OCI-LY1 (cell line): Measurements from ENCODE around the gene SPIRE2.

Source experiments
- H2AFZ ChIP-seq: fragments of 200-600 bp; sonication (generic), shearing (Covaris generic); 2 replicates; pipeline ENCODE4 v1.6.0; 2014; ENCODE audit warnings: antibody characterized with exemption, mild to moderate bottlenecking, low read length
- H3F3A ChIP-seq: fragments of 200-600 bp; sonication (generic), shearing (Covaris generic); 2 replicates; pipeline ENCODE4 v1.6.0; 2014; ENCODE audit warnings: mild to moderate bottlenecking, antibody characterized with exemption, low read length, moderate library complexity; ENCODE audit not compliant: insufficient read depth
- H3K27ac ChIP-seq: fragments of 200-600 bp; sonication (generic); 2 replicates; pipeline ENCODE4 v1.5.1; 2014; ENCODE audit warnings: low read length, mixed run types, mild to moderate bottlenecking, low read depth; ENCODE audit not compliant: poor library complexity, severe bottlenecking
- H3K27me3 ChIP-seq: fragments of 200-600 bp; sonication (generic); 2 replicates; pipeline ENCODE4 v1.6.0; 2014; ENCODE audit warnings: antibody characterized with exemption, mild to moderate bottlenecking, low read length, moderate library complexity; ENCODE audit not compliant: insufficient read depth
- H3K36me3 ChIP-seq: fragments of 200-600 bp; sonication (generic); 2 replicates; pipeline ENCODE4 v1.6.1; 2014; ENCODE audit warnings: mild to moderate bottlenecking, antibody characterized with exemption, low read length, moderate library complexity, mixed read lengths; ENCODE audit not compliant: insufficient read depth
- H3K4me1 ChIP-seq: fragments of 200-600 bp; sonication (generic); 2 replicates; pipeline ENCODE4 v1.5.1; 2014; ENCODE audit warnings: mild to moderate bottlenecking, low read length, moderate library complexity; ENCODE audit not compliant: insufficient read depth, severe bottlenecking
- H3K4me2 ChIP-seq: fragments of 200-600 bp; sonication (generic), shearing (Covaris generic); 2 replicates; pipeline ENCODE4 v1.6.1; 2014; ENCODE audit warnings: low read length
- H3K4me3 ChIP-seq: fragments of 200-600 bp; sonication (generic); 2 replicates; pipeline ENCODE4 v1.5.1; 2014; ENCODE audit warnings: low read length, low read depth, mild to moderate bottlenecking, mixed read lengths; ENCODE audit not compliant: poor library complexity, severe bottlenecking
- H3K79me2 ChIP-seq: fragments of 200-600 bp; shearing (Covaris generic); 2 replicates; pipeline ENCODE4 v1.6.1; 2016; ENCODE audit warnings: mixed run types, low read length, mixed read lengths; ENCODE audit not compliant: insufficient read depth
- H3K9ac ChIP-seq: fragments of 200-600 bp; sonication (generic), shearing (Covaris generic); 2 replicates; pipeline ENCODE4 v1.6.1; 2014; ENCODE audit warnings: mild to moderate bottlenecking, low read length, mixed read lengths
- H3K9me2 ChIP-seq: fragments of 200-600 bp; sonication (generic), shearing (Covaris generic); 2 replicates; pipeline ENCODE4 v1.6.1; 2014; ENCODE audit warnings: low read depth, mild to moderate bottlenecking, low read length, mixed read lengths
- H3K9me3 ChIP-seq: fragments of 200-600 bp; shearing (Covaris generic); 2 replicates; pipeline ENCODE4 v1.6.1; 2014; ENCODE audit warnings: low read length, mixed read lengths
- H4K20me1 ChIP-seq: fragments of 200-600 bp; sonication (generic), shearing (Covaris generic); 2 replicates; pipeline ENCODE4 v1.6.0; 2016; ENCODE audit warnings: mild to moderate bottlenecking, low read length; ENCODE audit not compliant: insufficient read depth
- EZH2 ChIP-seq: fragments of 200-600 bp; sonication (generic), shearing (Covaris generic); IDR thresholded peaks from 2 replicates; pipeline ENCODE4 v1.8.0; 2017; ENCODE audit warnings: borderline replicate concordance, mixed run types, mild to moderate bottlenecking, antibody characterized with exemption, low read length, moderate library complexity, mixed read lengths
- TF ChIP-seq, protein P1 (sequence below): fragments of 200-600 bp; sonication (generic), shearing (Covaris generic); IDR thresholded peaks from 2 replicates; pipeline ENCODE4 v1.5.1; 2017; ENCODE audit warnings: mild to moderate bottlenecking, antibody characterized with exemption, low read length, moderate library complexity, mixed read lengths

Gene SPIRE2

DNA sequence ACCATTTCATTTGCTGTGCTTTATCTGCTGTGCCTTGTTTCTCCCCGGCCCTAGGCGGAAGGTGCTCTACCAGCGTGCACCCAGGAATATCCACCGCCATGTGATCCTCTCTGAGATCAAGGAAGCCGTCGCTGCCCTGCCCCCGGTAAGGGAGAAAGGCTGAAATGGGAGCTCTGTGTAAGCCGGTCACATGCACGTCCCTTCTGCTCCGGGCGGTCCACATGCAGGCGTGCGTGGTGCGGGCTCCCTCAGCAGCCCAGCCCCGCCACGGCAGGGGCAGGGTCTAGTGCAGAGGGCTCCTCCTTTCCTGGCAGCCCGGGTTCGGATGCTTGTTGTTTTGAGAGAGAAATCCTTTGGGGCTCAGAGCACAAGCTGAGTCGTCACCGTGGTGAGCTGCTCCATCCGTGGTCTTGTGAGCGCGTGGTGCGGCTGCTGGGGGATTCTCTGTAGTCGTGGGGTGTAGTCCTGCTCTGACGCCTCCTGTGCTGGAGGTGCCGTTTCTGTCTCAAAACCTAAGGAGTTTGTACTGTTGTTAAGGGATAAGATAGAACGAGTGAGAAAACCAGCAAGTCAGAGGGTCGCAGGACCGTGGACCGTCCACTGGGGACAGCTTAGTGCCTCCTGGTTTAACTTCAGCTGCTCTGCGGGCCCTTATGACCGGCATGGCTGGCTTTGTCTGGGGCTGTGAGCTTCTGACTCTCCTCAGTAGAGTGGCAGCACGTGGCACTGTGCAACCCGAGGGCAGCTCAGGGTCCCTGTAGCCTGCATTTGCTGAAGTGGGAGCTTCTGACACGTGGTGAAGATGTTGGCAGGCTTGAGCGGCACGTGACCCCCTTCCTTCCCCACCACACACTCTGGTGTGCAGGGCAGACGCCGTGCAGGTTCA lies 78.1 kb downstream of the SPIRE2 start:
- Histone ChIP-seq H3K9me3 (no peaks in the 10 kb centered on the region), H3K36me3 (peaks cover 76% of the 10 kb centered on the region), H3K27ac (no peak overlapping the region), H3K9me2 (no peaks in the 10 kb centered on the region), H3K79me2 (no peaks in the 10 kb centered on the region), H3K4me2 (no peak overlapping the region), H3F3A (no peaks in the 10 kb centered on the region), H2AFZ (no peak overlapping the region), H4K20me1 (no peaks in the 10 kb centered on the region), H3K9ac (no peak overlapping the region), H3K27me3 (no peaks in the 10 kb centered on the region), H3K4me1 (peaks cover 17% of the 10 kb centered on the region), H3K4me3 (no peak overlapping the region)
- TF ChIP-seq EZH2 = no peak
- TF ChIP-seq, protein P1, sequence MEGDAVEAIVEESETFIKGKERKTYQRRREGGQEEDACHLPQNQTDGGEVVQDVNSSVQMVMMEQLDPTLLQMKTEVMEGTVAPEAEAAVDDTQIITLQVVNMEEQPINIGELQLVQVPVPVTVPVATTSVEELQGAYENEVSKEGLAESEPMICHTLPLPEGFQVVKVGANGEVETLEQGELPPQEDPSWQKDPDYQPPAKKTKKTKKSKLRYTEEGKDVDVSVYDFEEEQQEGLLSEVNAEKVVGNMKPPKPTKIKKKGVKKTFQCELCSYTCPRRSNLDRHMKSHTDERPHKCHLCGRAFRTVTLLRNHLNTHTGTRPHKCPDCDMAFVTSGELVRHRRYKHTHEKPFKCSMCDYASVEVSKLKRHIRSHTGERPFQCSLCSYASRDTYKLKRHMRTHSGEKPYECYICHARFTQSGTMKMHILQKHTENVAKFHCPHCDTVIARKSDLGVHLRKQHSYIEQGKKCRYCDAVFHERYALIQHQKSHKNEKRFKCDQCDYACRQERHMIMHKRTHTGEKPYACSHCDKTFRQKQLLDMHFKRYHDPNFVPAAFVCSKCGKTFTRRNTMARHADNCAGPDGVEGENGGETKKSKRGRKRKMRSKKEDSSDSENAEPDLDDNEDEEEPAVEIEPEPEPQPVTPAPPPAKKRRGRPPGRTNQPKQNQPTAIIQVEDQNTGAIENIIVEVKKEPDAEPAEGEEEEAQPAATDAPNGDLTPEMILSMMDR = no peak

DNA sequence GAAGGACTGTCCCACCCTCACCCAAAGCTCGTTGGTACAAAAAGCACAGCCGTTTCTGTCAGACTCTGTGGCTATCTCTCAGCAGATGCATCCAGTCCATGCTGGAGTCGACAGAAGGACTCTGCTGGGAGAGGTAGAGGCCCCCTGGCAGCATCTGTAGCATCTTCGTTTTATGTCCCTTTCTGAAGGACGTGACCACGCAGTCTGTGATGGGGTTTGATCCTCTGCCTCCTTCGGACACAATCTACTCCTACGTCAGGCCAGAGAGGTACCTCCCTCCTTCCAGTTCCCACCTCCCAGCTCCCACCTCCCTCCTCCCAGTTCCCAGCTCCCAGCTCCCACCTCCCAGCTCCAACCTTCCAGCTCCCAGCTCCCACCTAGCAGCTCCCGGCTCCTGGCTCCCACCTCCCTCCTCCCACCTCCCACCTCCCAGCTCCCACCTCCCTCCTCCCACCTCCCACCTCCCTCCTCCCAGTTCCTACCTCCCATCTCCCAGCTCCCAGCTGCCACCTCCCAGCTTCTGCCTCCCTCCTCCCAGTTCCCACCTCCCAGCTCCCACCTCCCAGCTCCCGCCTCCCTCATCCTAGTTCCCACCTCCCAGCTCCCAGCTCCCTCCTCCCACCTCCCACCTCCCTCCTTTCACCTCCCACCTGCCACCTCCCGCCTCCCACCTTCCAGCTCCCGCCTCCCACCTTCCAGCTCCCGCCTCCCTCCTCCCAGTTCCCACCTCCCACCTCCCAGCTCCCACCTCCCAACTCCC lies 79.0 kb downstream of the SPIRE2 start:
- no peaks in the 10 kb centered on the region for H3K9me2 ChIP-seq
- H3K9me3 ChIP-seq = no peaks in the 10 kb centered on the region
- H3K36me3 ChIP-seq = peaks cover 80% of the 10 kb centered on the region
- no peak overlapping the region for H2AFZ ChIP-seq
- H3K79me2 ChIP-seq = no peaks in the 10 kb centered on the region
- H3K27ac ChIP-seq = no peak overlapping the region
- H3F3A ChIP-seq = no peaks in the 10 kb centered on the region
- H3K9ac ChIP-seq = no peak overlapping the region
- no peak for TF ChIP-seq EZH2
- TF ChIP-seq, protein P1 = no peak
- no peaks in the 10 kb centered on the region for H4K20me1 ChIP-seq
- no peak overlapping the region for H3K4me2 ChIP-seq
- H3K4me3 ChIP-seq = no peak overlapping the region
- H3K4me1 ChIP-seq = peaks cover 17% of the 10 kb centered on the region
- no peaks in the 10 kb centered on the region for H3K27me3 ChIP-seq

DNA sequence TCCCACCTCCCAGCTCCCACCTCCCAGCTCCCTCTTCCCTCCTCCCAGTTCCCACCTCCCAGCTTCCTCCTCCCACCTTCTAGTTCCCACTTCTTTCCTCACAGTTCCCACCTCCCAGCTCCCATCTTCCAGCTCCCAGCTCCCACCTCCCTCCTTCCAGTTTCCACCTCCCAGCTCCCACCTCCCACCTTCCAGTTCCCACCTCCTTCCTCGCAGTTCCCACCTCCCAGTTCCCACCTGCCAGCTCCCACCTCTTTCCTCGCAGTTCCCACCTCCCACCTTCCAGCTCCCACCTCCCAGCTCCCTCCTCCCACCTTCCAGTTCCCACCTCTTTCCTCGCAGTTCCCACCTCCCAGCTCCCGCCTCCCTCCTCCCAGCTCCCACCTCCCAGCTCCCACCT lies 80.0 kb downstream of the SPIRE2 start:
- Histone ChIP-seq H3K79me2 (no peaks in the 10 kb centered on the region), H3K9ac (no peak overlapping the region), H3K27ac (no peak overlapping the region), H3K36me3 (peaks cover 80% of the 10 kb centered on the region), H3K9me2 (no peaks in the 10 kb centered on the region), H3K4me2 (no peak overlapping the region), H3K27me3 (no peaks in the 10 kb centered on the region), H3K9me3 (no peaks in the 10 kb centered on the region), H3F3A (no peaks in the 10 kb centered on the region), H2AFZ (no peak overlapping the region), H3K4me1 (peaks cover 17% of the 10 kb centered on the region), H3K4me3 (no peak overlapping the region), H4K20me1 (no peaks in the 10 kb centered on the region)
- TF ChIP-seq, protein P1 = no peak
